Erythroblast (primary cell): ENCODE results near the gene ZBTB46.

Experiments used
- GATA1 ChIP-seq: IDR thresholded peaks from 2 replicates; pipeline ENCODE4 v1.6.1; 2011; ENCODE audit warnings: low read depth, mild to moderate bottlenecking, control low read depth, low read length, moderate library complexity
- POLR2A ChIP-seq: IDR thresholded peaks from 2 replicates; pipeline ENCODE4 v1.6.1; 2011; ENCODE audit warnings: mild to moderate bottlenecking, low read length

DNA sequence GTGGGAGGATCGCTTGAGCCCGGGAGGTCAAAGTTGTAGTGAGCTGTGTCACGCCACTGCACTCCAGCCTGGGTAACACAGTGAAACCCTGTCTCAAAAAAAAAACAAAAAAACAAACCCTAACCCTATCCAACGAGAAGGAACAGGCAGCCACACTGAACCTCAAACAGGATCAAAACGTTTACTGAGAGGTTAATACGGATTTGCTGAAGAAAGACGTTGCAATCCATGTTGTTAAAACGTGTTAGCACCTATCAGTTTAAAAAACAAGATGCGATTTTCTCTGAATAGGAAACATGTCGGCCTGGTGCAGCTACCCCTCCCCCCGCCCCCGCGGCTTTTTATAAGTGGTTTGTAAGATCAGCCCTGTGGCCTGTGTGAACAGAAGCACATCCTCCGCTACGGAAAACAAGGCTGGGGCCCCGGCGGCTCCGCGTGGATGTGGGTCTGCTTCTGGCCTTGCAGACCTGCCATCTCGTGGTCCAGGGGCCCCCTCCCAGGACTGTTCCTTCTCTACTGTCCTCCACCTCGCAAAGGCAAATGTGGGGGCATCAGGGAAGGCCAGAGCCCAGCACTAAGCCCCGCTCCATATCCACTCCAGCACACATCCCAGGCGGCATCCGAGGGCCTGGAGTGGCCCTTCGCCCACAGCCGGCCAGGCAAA, 80.1 kb downstream of the ZBTB46 start:
- TF ChIP-seq POLR2A, result no peak
- TF ChIP-seq GATA1, result no peak
